HG03520 (cell line): ENCODE data around the gene SMOC2.
"Not testable (repeated sequence)": the region's sequence is repeated elsewhere in the genome, so short reads cannot be mapped to it uniquely, and the experiment has no call there.

Source experiments
- ATAC-seq: cut with Tn5 transposase; IDR thresholded peaks from one replicate; pipeline ENCODE4 v1.9.1; 2021; ENCODE audit warnings: mild to moderate bottlenecking, moderate library complexity; ENCODE audit not compliant: unreplicated experiment

SMOC2 gene

DNA sequence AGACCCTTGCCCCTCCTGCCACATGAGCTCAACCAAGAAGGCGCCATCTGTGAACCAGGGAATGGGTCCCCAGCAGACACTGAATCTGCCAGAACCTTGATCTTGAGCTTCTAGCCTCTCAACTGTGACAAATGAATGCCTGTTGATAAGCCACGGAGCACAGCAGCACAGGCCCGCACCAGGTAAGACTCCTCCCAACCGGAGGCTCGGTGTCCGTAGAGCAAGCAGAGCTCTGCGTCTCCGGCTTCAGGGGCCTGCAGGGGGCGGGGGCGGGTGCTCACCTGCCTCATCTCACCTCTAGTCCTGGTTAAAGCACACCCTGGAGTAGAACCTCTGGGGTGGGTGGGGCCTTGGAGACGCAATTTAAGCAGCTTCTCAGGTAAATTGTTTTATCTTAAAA lies 122.7 kb downstream of the SMOC2 start:
- ATAC-seq = no peak

DNA sequence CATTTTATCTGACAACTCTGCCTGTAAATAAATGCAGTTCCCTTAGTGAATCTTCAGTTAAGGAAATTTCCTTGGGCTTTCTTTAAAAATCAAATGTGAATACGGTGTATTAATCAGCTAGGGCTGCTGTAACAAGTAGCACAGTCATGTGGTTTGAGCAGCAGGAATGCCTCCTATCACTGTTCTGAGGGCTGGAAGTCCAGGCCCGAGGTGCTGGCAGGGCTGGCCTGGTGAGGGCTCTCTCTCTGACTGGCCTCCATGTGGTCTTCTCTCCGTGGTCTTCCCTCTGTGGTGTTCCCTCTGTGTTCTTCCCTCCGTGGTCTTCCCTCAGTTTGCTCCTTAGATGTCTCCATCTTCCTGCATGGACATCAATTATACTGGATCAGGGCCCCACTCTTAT lies 124.1 kb downstream of the SMOC2 start:
- ATAC-seq = no peak

DNA sequence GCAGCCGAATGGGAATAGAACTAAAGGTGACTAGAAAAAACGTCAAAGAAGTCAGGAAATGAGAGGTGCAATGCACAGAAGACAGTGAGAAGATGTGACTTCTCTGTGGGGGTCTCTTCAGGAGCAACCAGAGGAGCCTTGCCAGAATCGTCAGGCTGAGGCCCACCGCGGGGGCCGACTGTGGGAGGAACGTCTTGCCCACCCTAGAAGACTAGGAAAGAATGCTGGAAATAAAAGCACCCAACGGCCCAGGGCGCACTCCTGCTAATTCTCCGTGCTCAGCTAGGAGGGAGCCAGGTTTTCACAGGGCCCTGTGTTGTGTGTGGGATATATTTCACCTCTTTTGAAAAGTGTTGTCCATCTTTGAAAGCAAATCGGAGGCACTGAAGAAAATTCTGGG lies 129.2 kb downstream of the SMOC2 start:
- no peak for ATAC-seq

DNA sequence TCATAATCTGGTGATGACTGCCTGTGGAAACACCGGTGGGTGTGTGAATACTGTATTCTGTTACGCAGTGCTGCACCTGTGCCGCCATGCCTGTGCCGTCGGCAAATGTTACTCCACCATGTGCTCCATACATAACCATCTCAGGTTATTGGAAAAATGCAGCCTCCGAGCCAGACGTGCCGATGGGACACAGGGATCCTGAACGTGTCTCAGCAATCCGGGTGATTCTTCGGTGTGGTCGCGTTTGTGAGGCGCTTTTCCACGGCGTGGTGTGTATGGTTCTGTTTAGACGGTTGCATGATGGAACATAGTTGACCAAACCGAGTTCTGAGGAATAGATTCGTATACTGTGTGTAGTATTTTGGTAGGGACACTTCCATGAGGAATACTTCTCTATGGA lies 130.3 kb downstream of the SMOC2 start:
- no peak for ATAC-seq

DNA sequence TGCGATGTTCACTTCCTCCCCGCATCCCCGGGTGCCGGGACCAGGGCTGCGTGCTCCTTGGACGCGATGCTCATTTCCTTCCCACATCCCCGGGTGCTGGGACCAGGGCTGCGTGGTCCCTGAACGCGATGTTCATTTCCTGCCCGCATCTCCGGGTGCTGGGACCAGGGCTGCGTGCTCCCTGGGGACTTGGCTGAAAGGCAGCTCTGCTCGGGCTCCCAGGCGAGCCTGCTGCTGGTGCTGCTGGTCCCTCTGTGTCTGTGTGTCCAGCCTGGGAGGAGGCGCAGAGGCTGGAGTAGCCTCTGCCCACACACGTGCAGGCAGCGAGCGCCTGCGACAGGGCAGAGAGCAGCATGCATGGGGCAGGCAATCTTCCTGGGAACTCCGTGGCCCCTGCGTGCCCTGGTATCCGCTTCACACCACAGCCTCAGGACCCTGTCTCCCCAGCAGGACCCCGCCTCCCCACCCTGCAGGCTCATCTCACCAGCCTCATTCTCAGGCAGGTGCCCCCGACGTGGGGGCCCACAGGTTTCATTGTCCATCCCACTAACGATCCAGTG lies 132.4 kb downstream of the SMOC2 start:
- not testable (repeated sequence) for ATAC-seq

DNA sequence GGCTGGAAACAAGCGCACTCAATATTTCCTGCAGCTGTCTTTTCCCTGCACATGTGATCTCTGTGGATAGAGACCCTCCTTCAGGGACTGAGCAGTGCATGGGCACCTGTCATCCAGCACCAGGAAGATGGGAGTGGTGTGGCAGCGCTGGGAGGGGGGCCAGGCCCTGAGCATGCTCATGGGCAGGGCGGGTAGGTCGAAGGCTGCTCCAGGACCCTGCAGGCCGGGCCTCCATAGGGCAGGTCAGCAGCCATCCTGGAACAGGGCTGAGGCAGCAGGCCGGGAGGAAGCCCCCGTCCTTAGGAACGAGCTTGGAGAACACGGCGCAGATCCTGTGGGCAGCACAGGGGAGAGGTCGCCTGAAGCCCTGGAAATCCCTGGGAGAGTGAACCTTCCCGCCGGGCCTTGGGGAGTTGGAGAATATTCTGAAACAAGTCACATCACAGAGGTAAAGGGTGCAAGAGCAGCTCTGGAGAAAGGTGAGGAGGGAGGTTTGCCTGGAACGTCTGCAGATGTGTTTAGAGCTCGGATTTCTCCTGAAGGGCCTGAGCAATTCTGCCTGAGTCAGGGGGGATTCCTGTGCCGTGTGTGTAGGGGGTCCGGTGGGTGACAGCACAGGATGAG lies 133.2 kb downstream of the SMOC2 start:
- no peak for ATAC-seq

DNA sequence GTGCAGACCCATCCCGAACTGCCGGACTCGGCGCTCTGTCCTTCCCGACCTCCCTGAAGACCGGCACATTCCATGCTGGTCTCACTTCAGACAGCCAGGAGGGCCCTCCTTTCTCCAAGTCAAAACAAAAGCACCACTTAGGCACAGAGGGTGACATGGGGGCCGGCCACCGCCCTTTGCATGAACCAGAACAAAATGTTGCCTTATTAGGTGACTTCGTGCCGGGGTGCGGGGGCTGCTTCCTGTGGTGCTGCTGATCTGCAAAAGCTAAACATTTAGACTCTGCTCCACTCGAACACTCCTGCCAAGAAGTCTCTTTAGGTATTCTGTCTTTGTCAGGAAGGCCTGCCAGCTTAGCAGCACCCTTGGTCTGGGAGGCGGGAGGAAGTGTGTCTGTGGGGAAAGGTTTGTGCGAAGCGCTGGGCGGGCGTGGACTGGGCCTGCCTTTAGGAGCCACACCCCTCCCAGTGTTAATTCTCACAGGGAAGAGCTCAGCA lies 133.8 kb downstream of the SMOC2 start:
- no peak for ATAC-seq

DNA sequence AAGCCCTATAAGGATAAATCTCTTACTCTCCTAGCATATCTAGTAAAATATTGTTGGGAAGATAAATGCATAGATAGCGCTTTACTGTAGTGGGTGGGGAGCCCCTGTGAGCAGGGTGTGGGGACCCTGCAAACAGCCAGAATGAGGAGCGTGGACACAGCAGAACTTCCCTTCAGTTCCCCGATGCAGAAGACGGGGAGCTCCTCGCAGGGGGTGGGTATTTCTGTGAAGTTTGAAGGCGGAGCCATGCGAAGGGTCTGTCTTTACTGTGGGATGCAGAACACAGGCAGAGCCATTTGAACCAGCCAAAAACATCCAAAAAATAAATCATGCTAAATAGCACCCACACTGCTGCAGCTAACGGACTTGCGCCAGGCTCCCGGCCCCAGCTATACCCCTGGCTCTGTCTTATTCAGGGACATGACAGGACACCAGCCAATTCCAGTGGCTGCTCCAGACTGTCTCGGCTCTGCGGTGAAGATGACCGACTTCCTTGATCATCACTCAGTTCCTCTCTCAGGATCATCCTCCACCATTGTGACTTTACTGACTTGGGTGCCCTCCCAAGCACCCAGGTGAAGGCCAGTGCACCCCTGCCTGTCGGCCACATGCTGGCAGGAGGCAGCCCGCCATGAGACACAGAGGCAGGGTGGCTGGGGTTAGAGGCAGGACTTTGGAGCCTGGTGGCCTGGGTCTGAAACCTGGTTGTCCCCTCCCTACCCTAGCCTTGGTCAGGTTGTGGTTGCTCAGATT lies 134.5 kb downstream of the SMOC2 start:
- no peak for ATAC-seq

DNA sequence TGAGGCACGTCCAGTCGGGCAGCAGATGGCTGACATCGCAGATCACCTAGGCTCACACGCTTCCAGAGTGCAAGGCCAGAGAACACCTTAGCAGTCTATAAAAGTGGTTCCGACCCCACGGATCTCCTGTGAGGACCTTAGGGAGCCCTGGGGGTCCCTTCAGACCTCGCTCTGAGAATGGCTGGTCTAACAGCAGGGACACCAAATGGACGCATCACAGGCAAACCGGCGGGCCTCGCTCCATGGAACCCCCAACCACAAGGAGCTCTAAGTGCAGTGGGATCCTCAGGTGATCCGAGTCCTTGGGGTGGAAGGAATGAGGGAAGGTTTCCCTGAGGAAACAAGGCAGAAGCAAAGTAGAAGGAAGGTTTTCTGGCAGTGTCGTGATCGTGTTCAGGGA lies 135.4 kb downstream of the SMOC2 start:
- ATAC-seq = no peak

DNA sequence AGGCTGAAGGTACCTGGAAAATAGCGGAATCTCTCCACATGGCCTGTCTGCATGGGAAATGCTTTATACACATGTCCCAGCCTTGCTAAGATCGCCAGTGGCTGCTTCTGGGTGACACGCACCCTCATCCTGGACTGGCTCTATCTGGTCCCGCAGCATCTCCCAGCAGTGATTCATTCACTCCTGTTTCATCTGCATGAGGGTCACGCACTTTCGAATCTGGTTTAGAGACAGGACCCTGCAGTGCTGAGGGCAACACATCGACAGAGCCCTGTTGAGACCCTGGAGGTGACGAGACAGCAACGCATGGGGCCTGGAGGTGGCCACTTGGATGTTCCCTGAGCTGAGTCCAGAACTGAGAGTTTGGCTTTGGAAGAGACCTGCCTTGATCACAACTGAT lies 136.5 kb downstream of the SMOC2 start:
- no peak for ATAC-seq

DNA sequence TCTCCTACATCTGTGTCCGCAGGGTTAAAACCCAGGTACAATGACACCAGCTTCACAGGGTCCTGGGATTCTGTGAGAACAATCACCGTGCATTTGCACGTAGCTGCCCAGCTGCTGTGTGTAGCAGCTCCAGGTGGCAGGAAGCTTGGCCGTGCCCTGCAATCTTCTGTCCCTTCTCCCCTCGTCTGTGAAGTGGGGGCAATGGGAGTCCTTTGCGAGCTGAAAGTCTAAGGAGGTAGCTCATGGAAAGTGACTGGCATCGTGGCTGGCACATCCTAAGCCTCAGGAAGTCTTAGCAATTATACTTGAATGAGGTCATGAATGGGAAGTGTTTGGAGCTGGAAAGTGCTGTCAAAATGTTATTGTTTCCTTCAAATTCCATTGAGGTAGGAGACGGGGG lies 137.1 kb downstream of the SMOC2 start:
- no peak for ATAC-seq

DNA sequence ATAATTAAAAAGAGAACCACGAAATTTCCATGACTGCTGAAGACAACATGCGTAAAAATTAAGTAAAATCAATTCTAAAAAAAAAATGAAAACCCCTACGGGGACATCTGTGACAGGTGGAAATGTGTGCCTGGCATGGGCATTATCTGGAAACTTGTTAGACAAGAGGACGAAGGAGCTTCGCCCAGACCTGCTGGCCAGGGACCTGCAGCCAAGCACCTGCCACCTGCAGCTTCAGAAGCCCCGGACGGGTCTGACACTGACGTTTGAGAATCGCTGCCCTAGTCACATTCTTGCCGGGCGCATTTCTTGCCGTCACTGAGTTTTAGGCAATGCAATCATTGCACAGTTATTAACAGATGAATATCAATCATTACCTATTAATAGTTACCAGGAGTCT lies 140.3 kb downstream of the SMOC2 start:
- no peak for ATAC-seq

DNA sequence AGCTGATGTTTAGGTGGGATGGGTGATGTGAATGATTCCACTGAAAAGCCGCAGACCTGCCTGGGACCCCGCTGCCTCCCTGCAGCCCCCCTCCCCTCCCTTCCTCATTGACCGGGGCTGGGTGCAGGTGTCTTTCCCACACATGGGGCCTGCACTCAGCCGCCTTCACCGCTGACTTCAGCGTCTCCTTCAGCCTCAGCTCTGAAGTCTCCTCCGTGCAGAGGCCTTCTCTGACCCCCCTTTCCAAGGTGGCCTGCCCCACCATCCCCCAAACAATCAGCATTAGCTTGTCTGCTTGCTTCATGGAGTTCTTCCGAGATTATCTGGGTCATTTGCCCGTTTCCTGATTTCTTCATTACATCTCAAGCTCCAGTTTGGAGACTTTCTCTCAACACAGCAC lies 140.7 kb downstream of the SMOC2 start:
- no peak for ATAC-seq

DNA sequence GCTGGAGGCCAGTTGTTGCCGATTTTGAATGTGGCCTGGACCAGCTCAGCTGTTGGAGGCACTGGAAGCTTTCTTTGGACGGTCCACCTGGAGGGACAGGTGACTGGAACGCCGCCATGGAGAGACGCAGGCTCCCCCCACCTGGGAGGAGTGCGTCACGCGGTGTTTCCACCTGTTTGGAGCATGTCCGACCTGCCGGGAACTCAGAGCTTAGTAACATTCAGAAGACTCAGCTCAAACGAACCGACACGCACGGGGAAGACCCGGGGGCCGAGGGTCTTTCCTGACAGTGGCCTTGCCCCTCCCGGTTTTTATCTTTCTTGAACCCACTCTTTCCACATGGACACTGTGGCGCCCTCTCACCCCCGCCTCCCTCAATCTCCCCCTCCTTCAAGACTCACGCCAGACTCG lies 141.6 kb downstream of the SMOC2 start:
- ATAC-seq = no peak

DNA sequence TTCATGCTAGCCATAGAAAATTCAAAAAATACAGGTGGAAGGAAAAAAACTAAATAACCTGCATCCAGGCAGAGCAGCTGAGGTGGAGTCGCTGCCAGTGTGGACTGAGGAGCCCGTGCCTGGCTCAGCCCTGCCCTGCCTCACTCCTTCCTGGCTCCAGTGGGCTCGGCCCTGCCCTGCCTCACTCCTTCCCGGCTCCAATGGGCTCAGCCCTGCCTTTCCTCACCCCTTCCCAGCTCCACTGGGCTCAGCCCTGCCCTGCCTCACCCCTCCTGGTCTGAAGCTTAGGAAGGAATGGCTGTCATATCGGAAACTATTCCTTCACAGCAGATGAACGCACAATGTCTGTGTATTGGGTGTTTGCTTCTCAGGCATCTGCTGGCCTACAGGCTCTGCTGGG lies 142.1 kb downstream of the SMOC2 start:
- ATAC-seq = no peak

DNA sequence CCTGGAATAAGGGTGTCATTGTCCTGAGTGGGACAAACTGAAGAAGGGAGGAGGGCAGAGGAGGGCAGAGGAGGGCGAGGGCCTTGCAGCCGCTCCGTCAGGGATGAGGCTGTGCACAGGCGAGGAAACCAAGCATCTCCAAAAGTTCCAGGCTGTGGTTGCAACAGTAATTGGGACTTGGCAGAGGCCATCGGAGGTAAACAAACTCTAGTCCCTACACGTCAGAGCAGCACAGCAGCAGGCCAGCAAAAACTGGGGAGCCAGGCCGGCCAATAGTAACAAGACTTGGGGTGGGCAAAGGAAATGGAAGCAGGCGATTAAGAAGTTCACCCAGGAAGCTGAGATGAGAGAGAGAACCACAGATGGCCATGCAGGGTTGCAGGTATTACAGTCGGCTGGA lies 142.8 kb downstream of the SMOC2 start:
- ATAC-seq = no peak

DNA sequence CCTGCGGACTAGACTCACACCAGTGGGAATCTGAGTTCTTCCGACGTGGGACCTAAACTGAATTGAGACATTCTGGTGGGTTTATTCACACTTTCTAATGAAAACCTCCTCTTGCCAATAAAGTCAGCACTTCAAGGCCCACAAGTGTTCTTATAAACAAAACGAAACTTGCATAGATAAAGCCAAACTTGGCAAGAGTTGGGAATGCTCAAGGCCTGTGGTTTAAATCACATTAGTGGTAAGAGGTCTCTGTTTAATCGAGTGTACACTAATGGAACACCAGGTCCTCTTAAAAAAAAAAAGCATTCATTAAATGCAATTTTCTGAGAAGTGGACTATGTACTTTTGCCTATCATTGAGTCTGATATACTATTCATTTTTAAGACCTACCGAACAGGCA lies 143.3 kb downstream of the SMOC2 start:
- ATAC-seq = no peak

DNA sequence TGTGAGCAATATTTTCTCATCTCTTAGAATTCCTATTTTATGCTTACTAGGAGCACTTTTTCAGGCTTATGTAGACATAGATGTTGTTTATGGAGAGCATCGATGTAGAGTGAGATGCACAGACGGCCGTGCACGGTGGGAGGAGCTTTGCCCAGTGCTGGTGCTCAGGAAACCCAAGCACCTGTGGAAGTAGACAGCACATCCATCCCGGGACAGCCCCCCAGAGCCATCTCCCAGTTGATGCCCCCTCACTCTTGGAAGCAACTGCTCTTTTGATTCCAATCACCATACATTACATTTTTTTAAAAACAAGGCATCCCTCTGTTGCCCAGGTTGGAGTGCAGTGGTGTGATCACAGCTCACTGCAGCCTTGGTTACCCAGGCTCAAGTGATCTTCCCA lies 143.7 kb downstream of the SMOC2 start:
- ATAC-seq = no peak

DNA sequence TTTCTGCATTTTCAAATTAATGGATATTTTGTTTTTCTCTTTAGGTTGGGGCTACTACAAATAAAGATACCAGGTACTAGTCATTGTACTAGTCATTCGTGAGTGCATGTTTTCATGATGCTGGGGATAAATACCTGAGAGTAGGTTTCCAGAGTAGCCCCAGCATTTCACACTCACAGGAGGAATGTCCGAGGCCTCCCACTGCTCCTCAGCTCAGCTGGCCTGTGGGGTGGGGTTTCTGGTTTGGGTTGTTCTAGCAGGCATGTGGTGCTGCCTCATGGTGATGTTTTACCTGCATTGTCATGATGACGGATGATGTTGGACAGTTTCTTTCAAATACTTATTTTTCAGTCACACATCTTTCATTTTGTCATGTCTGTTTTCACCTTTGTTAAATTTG lies 144.5 kb downstream of the SMOC2 start:
- no peak for ATAC-seq

DNA sequence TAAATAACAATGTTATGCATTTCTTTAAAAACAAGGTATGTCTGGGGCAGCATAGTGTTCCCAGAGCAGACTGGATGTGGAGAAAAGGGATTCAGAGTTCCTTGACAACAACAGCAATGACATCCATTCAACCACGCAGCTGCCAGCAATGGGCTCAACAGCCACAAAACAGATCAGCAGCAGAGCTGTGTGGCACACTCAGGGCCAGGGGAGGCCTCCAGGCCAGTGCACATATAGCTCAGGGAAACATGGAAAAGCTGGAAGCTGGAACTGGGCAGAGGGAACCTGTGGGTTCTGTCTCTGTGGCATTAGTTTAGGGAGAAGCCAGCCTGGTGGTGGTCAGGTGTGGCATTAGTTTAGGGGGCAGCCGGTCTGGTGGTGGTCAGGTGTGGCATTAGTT lies 148.3 kb downstream of the SMOC2 start:
- ATAC-seq = no peak

DNA sequence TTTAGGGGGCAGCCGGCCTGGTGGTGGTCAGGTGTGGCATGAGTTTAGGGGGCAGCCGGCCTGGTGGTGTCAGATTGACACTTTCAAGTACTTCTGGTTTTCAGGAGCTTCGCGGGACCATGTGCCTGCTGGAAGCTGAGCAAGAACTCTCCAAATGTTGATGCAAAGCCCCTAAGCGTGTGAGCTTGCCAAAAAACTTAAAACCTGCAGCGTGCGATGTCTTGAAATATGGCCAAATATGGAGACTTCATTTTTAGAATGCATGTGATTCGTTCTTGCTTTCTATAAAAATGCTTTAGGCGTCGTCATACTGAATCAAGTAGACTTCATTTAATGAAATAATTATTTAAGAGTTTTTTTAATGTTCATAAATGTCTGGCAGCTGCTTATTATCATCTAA lies 149.4 kb downstream of the SMOC2 start:
- no peak for ATAC-seq

DNA sequence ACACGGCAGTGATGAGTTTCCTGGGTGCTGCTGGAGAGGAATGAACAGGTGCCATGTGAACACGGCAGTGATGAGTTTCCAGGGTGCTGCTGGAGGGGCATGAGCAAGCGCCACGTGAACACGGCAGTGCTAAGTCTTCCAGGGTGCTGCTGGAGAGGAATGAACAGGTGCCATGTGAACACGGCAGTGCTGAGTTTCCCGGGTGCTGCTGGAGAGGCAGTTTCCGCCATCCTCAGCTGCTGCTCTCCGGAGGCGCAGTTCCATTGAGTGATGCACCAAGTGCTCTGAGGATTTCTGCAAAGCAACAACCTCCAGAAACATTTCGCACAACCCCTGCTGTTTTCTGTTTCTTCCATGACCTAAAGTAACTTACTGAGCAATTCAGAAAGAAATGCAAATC lies 155.4 kb downstream of the SMOC2 start:
- no peak for ATAC-seq
